HepG2 (cell line): Measurements from ENCODE around the gene POLR3H.

Source experiments
- HOXA9 ChIP-seq: sonication (generic); formaldehyde crosslinking; IDR thresholded peaks from 2 replicates; pipeline ENCODE4 v1.8.1; 2022; ENCODE audit warnings: missing genetic modification reagents, mild to moderate bottlenecking, moderate library complexity, borderline replicate concordance
- JUN ChIP-seq: sonication (generic); formaldehyde crosslinking; IDR thresholded peaks from 2 replicates; pipeline ENCODE4 v1.4.0; 2020; ENCODE audit warnings: mild to moderate bottlenecking, missing genetic modification reagents
- JUNB ChIP-seq: sonication (generic); formaldehyde crosslinking; IDR thresholded peaks from 2 replicates; pipeline ENCODE4 v1.8.0; 2022; ENCODE audit warnings: missing genetic modification reagents, mild to moderate bottlenecking, borderline replicate concordance
- KAT2B ChIP-seq: fragments of 150-350 bp; IDR thresholded peaks from 2 replicates; pipeline ENCODE4 v1.6.1; 2014; ENCODE audit warnings: low read depth, low read length, borderline replicate concordance
- KDM6A ChIP-seq: IDR thresholded peaks from 2 replicates; pipeline ENCODE4 v1.6.1; 2016; ENCODE audit warnings: low read depth
- MAFF ChIP-seq: IDR thresholded peaks from 2 replicates; pipeline ENCODE4 v1.6.1; 2011; ENCODE audit warnings: low read depth, low read length, improper control_type of control experiment
- ZNF772 ChIP-seq: sonication (generic); formaldehyde crosslinking; IDR thresholded peaks from 2 replicates; pipeline ENCODE4 v1.5.0; 2020; ENCODE audit warnings: mild to moderate bottlenecking, missing genetic modification reagents
- TF ChIP-seq, protein P1 (sequence below): sonication (generic); formaldehyde crosslinking; IDR thresholded peaks from 2 replicates; pipeline ENCODE4 v1.4.0; 2020; ENCODE audit warnings: missing genetic modification reagents
- TF ChIP-seq, protein P2 (sequence below), 2 experiments: sonication (generic) in 1 of 2; formaldehyde crosslinking in 1 of 2; IDR thresholded peaks; 2 replicates each; pipeline versions ENCODE4 v1.5.1 to v1.6.1; 2011 to 2020; ENCODE audit warnings: borderline replicate concordance in 1 of 2, low read depth in 1 of 2, low read length in 1 of 2, mild to moderate bottlenecking in 1 of 2, missing genetic modification reagents in 1 of 2, moderate library complexity in 1 of 2
- TF ChIP-seq, protein P3 (sequence below): sonication (generic); formaldehyde crosslinking; IDR thresholded peaks from 2 replicates; pipeline ENCODE4 v1.5.0; 2020; ENCODE audit warnings: missing genetic modification reagents
- TF ChIP-seq, protein P4 (sequence below): sonication (generic); formaldehyde crosslinking; IDR thresholded peaks from 2 replicates; pipeline ENCODE4 v1.4.0; 2020; ENCODE audit warnings: missing genetic modification reagents

DNA sequence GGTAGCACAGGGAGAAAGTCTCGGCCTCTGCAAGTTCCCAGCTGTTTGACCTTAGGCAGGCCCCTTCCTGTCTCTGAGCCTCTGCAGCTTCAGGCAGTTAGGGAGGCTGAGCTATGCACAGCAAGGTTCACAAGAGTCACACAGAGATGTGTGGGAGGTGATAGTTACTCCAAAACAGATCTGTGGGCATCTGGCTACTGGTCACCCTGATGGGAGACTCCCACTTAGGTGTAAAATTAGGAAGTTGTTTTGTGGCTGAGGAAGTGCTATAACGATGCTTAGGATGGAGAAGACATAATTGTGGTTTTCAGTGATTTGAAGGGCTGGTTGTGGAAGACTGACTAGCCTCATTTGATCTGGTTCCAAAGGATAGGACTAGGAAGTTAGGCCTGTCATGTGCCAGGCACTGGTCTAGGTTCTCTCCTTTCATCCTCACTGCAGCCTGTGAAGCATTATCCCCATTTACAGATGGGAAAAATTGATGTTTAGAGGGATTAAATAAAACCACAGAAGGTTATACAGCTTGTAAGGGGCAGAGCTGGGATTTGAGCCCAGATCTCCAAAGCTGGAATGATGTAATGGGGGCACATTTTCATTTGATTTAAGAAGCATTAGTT, 61.8 kb downstream of the POLR3H start:
- TF ChIP-seq KDM6A (CRISPR knock-in tag) (no peak), HOXA9 (CRISPR knock-in tag) (no peak), MAFF (no peak), JUNB (CRISPR knock-in tag) (no peak), JUN (CRISPR knock-in tag) (no peak), KAT2B (no peak), ZNF772 (CRISPR knock-in tag) (no peak)
- TF ChIP-seq, protein P1, sequence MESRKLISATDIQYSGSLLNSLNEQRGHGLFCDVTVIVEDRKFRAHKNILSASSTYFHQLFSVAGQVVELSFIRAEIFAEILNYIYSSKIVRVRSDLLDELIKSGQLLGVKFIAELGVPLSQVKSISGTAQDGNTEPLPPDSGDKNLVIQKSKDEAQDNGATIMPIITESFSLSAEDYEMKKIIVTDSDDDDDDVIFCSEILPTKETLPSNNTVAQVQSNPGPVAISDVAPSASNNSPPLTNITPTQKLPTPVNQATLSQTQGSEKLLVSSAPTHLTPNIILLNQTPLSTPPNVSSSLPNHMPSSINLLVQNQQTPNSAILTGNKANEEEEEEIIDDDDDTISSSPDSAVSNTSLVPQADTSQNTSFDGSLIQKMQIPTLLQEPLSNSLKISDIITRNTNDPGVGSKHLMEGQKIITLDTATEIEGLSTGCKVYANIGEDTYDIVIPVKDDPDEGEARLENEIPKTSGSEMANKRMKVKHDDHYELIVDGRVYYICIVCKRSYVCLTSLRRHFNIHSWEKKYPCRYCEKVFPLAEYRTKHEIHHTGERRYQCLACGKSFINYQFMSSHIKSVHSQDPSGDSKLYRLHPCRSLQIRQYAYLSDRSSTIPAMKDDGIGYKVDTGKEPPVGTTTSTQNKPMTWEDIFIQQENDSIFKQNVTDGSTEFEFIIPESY (CRISPR knock-in tag), result no peak
- TF ChIP-seq, protein P2, sequence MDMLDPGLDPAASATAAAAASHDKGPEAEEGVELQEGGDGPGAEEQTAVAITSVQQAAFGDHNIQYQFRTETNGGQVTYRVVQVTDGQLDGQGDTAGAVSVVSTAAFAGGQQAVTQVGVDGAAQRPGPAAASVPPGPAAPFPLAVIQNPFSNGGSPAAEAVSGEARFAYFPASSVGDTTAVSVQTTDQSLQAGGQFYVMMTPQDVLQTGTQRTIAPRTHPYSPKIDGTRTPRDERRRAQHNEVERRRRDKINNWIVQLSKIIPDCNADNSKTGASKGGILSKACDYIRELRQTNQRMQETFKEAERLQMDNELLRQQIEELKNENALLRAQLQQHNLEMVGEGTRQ (IDR thresholded peaks at IDR 0.05; ENCODE audit: low read depth, low read length), result no peak
- TF ChIP-seq, protein P2 (CRISPR knock-in tag; IDR thresholded peaks at IDR 0.05; ENCODE audit: borderline replicate concordance), result no peak
- TF ChIP-seq, protein P3, sequence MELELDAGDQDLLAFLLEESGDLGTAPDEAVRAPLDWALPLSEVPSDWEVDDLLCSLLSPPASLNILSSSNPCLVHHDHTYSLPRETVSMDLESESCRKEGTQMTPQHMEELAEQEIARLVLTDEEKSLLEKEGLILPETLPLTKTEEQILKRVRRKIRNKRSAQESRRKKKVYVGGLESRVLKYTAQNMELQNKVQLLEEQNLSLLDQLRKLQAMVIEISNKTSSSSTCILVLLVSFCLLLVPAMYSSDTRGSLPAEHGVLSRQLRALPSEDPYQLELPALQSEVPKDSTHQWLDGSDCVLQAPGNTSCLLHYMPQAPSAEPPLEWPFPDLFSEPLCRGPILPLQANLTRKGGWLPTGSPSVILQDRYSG (CRISPR knock-in tag), result no peak
- TF ChIP-seq, protein P4, sequence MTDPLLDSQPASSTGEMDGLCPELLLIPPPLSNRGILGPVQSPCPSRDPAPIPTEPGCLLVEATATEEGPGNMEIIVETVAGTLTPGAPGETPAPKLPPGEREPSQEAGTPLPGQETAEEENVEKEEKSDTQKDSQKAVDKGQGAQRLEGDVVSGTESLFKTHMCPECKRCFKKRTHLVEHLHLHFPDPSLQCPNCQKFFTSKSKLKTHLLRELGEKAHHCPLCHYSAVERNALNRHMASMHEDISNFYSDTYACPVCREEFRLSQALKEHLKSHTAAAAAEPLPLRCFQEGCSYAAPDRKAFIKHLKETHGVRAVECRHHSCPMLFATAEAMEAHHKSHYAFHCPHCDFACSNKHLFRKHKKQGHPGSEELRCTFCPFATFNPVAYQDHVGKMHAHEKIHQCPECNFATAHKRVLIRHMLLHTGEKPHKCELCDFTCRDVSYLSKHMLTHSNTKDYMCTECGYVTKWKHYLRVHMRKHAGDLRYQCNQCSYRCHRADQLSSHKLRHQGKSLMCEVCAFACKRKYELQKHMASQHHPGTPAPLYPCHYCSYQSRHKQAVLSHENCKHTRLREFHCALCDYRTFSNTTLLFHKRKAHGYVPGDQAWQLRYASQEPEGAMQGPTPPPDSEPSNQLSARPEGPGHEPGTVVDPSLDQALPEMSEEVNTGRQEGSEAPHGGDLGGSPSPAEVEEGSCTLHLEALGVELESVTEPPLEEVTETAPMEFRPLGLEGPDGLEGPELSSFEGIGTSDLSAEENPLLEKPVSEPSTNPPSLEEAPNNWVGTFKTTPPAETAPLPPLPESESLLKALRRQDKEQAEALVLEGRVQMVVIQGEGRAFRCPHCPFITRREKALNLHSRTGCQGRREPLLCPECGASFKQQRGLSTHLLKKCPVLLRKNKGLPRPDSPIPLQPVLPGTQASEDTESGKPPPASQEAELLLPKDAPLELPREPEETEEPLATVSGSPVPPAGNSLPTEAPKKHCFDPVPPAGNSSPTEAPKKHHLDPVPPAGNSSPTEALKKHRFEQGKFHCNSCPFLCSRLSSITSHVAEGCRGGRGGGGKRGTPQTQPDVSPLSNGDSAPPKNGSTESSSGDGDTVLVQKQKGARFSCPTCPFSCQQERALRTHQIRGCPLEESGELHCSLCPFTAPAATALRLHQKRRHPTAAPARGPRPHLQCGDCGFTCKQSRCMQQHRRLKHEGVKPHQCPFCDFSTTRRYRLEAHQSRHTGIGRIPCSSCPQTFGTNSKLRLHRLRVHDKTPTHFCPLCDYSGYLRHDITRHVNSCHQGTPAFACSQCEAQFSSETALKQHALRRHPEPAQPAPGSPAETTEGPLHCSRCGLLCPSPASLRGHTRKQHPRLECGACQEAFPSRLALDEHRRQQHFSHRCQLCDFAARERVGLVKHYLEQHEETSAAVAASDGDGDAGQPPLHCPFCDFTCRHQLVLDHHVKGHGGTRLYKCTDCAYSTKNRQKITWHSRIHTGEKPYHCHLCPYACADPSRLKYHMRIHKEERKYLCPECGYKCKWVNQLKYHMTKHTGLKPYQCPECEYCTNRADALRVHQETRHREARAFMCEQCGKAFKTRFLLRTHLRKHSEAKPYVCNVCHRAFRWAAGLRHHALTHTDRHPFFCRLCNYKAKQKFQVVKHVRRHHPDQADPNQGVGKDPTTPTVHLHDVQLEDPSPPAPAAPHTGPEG, result no peak
